ENCODE data around the gene SUMO2. TPM values are rescaled to one million over a fixed set of nuclear protein-coding genes. Genes with fewer than 3 reads are reported as not detected.

Gene SUMO2
- total and polyA plus RNA-seq, 2 of the 13 experiments (the other 11 are each of a cell fraction or from before 2014, with no cell fraction given) = 337 to 553 TPM

DNA sequence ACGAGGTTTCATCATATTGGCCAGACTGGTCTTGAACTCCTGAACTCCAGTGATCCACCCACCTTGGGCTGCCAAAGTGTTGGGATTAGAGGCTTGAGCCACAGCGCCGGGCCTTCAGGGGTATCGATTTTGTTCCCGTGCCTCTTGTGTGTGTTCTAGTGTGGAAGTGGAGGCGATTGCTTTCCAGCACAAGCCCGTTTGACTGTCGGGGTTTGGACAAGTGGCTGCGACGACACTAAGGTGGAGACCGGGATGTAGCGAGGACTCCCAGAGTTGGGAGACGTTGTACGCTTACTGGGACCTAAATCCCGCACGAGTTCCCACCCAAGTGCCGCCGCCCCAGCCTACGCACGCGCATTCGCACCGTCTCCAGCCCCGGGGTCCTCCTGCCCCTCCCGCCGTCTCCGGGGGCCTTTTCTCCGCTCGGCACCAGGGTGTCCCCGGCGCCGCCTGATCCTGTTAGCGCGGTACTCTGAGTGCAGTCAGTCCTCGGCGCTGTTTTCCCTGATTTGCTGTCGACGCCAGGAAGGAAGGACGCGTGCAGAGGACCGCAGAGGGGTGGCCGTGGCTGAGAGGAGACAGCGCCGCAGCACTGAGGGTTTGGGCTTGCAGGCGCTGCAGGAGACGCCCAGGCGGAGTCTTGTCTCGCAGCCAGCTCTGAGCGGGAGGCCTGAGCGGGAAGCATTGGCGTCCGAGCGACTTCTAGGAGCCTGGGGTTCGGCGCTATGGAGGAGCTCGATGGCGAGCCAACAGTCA lies 22.5 kb upstream of the SUMO2 start, which contains the start of gene NUP85 (continued):
- TF ChIP-seq, protein P1, sequence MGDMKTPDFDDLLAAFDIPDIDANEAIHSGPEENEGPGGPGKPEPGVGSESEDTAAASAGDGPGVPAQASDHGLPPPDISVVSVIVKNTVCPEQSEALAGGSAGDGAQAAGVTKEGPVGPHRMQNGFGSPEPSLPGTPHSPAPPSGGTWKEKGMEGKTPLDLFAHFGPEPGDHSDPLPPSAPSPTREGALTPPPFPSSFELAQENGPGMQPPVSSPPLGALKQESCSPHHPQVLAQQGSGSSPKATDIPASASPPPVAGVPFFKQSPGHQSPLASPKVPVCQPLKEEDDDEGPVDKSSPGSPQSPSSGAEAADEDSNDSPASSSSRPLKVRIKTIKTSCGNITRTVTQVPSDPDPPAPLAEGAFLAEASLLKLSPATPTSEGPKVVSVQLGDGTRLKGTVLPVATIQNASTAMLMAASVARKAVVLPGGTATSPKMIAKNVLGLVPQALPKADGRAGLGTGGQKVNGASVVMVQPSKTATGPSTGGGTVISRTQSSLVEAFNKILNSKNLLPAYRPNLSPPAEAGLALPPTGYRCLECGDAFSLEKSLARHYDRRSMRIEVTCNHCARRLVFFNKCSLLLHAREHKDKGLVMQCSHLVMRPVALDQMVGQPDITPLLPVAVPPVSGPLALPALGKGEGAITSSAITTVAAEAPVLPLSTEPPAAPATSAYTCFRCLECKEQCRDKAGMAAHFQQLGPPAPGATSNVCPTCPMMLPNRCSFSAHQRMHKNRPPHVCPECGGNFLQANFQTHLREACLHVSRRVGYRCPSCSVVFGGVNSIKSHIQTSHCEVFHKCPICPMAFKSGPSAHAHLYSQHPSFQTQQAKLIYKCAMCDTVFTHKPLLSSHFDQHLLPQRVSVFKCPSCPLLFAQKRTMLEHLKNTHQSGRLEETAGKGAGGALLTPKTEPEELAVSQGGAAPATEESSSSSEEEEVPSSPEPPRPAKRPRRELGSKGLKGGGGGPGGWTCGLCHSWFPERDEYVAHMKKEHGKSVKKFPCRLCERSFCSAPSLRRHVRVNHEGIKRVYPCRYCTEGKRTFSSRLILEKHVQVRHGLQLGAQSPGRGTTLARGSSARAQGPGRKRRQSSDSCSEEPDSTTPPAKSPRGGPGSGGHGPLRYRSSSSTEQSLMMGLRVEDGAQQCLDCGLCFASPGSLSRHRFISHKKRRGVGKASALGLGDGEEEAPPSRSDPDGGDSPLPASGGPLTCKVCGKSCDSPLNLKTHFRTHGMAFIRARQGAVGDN (CRISPR knock-in tag; IDR thresholded peaks at IDR 0.05) = peak; percentile 97
- TF ChIP-seq ZMYM3 (CRISPR knock-in tag; IDR thresholded peaks at IDR 0.05) = peak; percentile 83
- peak; percentile 99 for TF ChIP-seq ZNF816 (CRISPR knock-in tag; IDR thresholded peaks at IDR 0.05; ENCODE audit: borderline replicate concordance)
- peak; percentile 70; the same call in 1 of the 2 replicates for TF ChIP-seq ZNF543 (CRISPR knock-in tag; IDR thresholded peaks at IDR 0.05)
- TF ChIP-seq, protein P2, sequence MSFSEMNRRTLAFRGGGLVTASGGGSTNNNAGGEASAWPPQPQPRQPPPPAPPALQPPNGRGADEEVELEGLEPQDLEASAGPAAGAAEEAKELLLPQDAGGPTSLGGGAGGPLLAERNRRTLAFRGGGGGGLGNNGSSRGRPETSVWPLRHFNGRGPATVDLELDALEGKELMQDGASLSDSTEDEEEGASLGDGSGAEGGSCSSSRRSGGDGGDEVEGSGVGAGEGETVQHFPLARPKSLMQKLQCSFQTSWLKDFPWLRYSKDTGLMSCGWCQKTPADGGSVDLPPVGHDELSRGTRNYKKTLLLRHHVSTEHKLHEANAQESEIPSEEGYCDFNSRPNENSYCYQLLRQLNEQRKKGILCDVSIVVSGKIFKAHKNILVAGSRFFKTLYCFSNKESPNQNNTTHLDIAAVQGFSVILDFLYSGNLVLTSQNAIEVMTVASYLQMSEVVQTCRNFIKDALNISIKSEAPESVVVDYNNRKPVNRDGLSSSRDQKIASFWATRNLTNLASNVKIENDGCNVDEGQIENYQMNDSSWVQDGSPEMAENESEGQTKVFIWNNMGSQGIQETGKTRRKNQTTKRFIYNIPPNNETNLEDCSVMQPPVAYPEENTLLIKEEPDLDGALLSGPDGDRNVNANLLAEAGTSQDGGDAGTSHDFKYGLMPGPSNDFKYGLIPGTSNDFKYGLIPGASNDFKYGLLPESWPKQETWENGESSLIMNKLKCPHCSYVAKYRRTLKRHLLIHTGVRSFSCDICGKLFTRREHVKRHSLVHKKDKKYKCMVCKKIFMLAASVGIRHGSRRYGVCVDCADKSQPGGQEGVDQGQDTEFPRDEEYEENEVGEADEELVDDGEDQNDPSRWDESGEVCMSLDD (CRISPR knock-in tag; IDR thresholded peaks at IDR 0.05; ENCODE audit: borderline replicate concordance) = no peak
- peak; percentile 43; the same call in 1 of the 2 replicates for TF ChIP-seq BRD4 (CRISPR knock-in tag; IDR thresholded peaks at IDR 0.05)
- TF ChIP-seq, protein P3, sequence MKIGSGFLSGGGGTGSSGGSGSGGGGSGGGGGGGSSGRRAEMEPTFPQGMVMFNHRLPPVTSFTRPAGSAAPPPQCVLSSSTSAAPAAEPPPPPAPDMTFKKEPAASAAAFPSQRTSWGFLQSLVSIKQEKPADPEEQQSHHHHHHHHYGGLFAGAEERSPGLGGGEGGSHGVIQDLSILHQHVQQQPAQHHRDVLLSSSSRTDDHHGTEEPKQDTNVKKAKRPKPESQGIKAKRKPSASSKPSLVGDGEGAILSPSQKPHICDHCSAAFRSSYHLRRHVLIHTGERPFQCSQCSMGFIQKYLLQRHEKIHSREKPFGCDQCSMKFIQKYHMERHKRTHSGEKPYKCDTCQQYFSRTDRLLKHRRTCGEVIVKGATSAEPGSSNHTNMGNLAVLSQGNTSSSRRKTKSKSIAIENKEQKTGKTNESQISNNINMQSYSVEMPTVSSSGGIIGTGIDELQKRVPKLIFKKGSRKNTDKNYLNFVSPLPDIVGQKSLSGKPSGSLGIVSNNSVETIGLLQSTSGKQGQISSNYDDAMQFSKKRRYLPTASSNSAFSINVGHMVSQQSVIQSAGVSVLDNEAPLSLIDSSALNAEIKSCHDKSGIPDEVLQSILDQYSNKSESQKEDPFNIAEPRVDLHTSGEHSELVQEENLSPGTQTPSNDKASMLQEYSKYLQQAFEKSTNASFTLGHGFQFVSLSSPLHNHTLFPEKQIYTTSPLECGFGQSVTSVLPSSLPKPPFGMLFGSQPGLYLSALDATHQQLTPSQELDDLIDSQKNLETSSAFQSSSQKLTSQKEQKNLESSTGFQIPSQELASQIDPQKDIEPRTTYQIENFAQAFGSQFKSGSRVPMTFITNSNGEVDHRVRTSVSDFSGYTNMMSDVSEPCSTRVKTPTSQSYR (CRISPR knock-in tag; IDR thresholded peaks at IDR 0.05; ENCODE audit: borderline replicate concordance) = no peak
- 0 out of 2 replicates have a peak, but pooled peaks have one; percentile 88 for TF ChIP-seq GTF3A (CRISPR knock-in tag; conservative IDR thresholded peaks at IDR 0.05)
- no peak for TF ChIP-seq MTF2 (CRISPR knock-in tag; IDR thresholded peaks at IDR 0.05; ENCODE audit: borderline replicate concordance)
- TF ChIP-seq MIER3 (CRISPR knock-in tag; IDR thresholded peaks at IDR 0.05; ENCODE audit: borderline replicate concordance) = no peak; the same call in 1 of the 2 replicates
- no peak for TF ChIP-seq ZKSCAN5 (CRISPR knock-in tag; IDR thresholded peaks at IDR 0.05)
- peak; percentile 91 for TF ChIP-seq NKX3-1 (CRISPR knock-in tag; IDR thresholded peaks at IDR 0.05)
- no peak for TF ChIP-seq IKZF1 (IDR thresholded peaks at IDR 0.05)
- TF ChIP-seq ZNF235 (CRISPR knock-in tag; IDR thresholded peaks at IDR 0.05; ENCODE audit: borderline replicate concordance) = peak; percentile 65; the same call in 1 of the 2 replicates
- TF ChIP-seq, protein P4, sequence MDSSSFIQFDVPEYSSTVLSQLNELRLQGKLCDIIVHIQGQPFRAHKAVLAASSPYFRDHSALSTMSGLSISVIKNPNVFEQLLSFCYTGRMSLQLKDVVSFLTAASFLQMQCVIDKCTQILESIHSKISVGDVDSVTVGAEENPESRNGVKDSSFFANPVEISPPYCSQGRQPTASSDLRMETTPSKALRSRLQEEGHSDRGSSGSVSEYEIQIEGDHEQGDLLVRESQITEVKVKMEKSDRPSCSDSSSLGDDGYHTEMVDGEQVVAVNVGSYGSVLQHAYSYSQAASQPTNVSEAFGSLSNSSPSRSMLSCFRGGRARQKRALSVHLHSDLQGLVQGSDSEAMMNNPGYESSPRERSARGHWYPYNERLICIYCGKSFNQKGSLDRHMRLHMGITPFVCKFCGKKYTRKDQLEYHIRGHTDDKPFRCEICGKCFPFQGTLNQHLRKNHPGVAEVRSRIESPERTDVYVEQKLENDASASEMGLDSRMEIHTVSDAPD (CRISPR knock-in tag; IDR thresholded peaks at IDR 0.05) = no peak
- peak; percentile 67 for TF ChIP-seq HCFC1 (IDR thresholded peaks at IDR 0.05; ENCODE audit: low read depth, low read length)
- TF ChIP-seq RARG (CRISPR knock-in tag; IDR thresholded peaks at IDR 0.05; ENCODE audit: low read depth) = no peak

Data from HepG2 (cell line).